Measurements from ENCODE around the gene JADE1. TPM values are rescaled to one million over a fixed set of nuclear protein-coding genes. Genes with fewer than 3 reads are reported as not detected.
A peak's percentile ranks its signal among the peaks of the same experiment; 100 is the strongest.

The JADE1 gene
- total RNA-seq, 8 experiments from 2014 or later = 8.1 to 31.4 (median 20.7) TPM

GRCh38 chr4:128787509-128788311 is 21.8 kb upstream of the JADE1 start:
- in situ Hi-C loops (cut with MboI; ENCODE audit: low pct_unique_long_range_greater_than_20kb in 2 of 9, low sequenced_read_pairs in 9 of 9, unreplicated experiment in 9 of 9) = no loop called here
- ATAC-seq (replicated peaks in 6 of 8) = peak in 1 of 8 experiments; percentile 49
- Histone ChIP-seq H3K27ac (no peak overlapping the region), H3K4me3 (no peak overlapping the region), H3K4me1 (replicated peaks in 1 of 2) (no peaks in the 10 kb centered on the region)
- WGBS, 10 experiments = 50 to 100% (median 84%) methylated on average over 2 to 8 of the region's 18 CpGs; no CpG with 5 or more reads in 3 of the 10 experiments

GRCh38 chr4:128793859-128794672 is 15.4 kb upstream of the JADE1 start:
- ATAC-seq (replicated peaks in 6 of 8) = peak in 1 of 8 experiments; percentile 46
- in situ Hi-C loops (cut with MboI; ENCODE audit: low pct_unique_long_range_greater_than_20kb in 2 of 9, low sequenced_read_pairs in 9 of 9, unreplicated experiment in 9 of 9) = no loop called here
- H3K4me3 ChIP-seq = no peak overlapping the region
- 63 to 95% (median 81%) methylated on average over 1 to 6 of the region's 7 CpGs for WGBS, 10 experiments
- no peak overlapping the region for H3K27ac ChIP-seq
- H3K4me1 ChIP-seq (replicated peaks in 1 of 2) = no peaks in the 10 kb centered on the region

GRCh38 chr4:128796934-128797333 is 12.6 kb upstream of the JADE1 start:
- Histone ChIP-seq H3K4me3 (no peak overlapping the region), H3K27ac (no peak overlapping the region), H3K4me1 (replicated peaks in 1 of 2) (no peaks in the 10 kb centered on the region)
- in situ Hi-C loops (cut with MboI; ENCODE audit: low pct_unique_long_range_greater_than_20kb in 2 of 9, low sequenced_read_pairs in 9 of 9, unreplicated experiment in 9 of 9) = no loop called here
- ATAC-seq (replicated peaks in 6 of 8) = no peak
- WGBS, 10 experiments = 46 to 92% (median 82%) methylated on average over 1 to 3 of the region's 3 CpGs; no CpG with 5 or more reads in 2 of the 10 experiments

DNA sequence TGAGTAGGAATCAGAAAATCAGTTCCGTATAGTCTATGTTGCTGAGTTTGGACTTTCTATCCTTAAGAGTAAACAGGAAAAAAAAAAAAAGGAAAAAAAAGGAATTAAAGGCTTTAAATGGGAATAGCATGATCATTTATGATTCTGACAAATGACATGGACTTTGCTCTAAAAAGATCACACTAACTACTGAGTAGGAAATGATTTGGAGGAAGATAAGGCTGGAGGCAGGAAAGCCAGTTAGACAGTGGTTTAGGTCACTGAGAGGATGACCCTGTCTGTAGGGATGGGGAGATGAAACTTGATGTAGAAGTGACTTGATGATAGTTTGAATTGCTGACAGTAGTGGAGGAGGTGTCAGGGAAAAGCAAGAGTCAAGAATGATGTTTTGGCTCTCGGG is 9.2 kb upstream of the JADE1 start:
- in situ Hi-C loops (cut with MboI; ENCODE audit: low pct_unique_long_range_greater_than_20kb in 2 of 9, low sequenced_read_pairs in 9 of 9, unreplicated experiment in 9 of 9) = loop anchor here in 3 of 9 experiments (10.0 to 25.0 kb wide), 3 partner anchors 215 to 513 kb away; partner anchors contain the start of gene PGRMC2 (in 1 of the 3)
- no peak for ATAC-seq (replicated peaks in 6 of 8)
- WGBS, 10 experiments = 68 to 100% (median 91%) methylated on average over 1 to 2 of the region's 2 CpGs
- Histone ChIP-seq H3K4me3 (no peak overlapping the region), H3K4me1 (replicated peaks in 1 of 2) (no peaks in the 10 kb centered on the region), H3K27ac (no peak overlapping the region)

DNA sequence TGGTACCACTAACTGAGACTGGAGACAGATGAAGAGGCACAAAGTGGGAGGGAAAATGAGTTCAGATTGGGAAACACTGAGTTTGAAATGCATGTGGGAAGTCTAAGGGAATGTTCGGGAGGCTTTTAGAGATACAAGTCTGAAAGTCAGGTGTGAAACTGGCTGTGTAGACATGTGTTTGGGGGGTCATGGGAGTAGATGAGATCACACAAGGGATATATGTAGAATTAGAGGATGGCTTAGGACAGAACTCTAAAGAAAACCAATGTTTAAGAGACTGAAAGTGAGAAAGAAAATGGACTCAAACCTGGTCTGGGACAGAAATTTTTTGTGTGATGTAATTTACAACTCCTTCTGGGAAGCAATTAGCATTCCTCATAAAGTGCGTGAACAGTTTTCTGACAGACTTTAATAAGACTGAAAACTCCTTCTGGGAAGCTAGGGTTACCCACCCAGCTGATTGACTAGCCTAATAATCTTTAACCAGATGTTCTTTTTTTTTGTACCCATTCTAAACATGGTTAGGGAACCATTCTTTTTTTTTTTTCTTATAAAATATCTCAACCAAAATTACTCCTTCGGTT is 8.7 kb upstream of the JADE1 start:
- Histone ChIP-seq H3K4me3 (no peak overlapping the region), H3K27ac (no peak overlapping the region), H3K4me1 (replicated peaks in 1 of 2) (no peaks in the 10 kb centered on the region)
- peak in 2 of 8 experiments; percentile 46 to 54 for ATAC-seq (replicated peaks in 6 of 8)
- WGBS, 10 experiments = 60 to 100% (median 91%) methylated on average over 2 to 3 of the region's 3 CpGs
- in situ Hi-C loops (cut with MboI; ENCODE audit: low pct_unique_long_range_greater_than_20kb in 2 of 9, low sequenced_read_pairs in 9 of 9, unreplicated experiment in 9 of 9) = loop anchor here in 3 of 9 experiments (10.0 to 25.0 kb wide), 3 partner anchors 216 to 513 kb away; partner anchors contain the start of gene PGRMC2 (in 1 of the 3)

DNA sequence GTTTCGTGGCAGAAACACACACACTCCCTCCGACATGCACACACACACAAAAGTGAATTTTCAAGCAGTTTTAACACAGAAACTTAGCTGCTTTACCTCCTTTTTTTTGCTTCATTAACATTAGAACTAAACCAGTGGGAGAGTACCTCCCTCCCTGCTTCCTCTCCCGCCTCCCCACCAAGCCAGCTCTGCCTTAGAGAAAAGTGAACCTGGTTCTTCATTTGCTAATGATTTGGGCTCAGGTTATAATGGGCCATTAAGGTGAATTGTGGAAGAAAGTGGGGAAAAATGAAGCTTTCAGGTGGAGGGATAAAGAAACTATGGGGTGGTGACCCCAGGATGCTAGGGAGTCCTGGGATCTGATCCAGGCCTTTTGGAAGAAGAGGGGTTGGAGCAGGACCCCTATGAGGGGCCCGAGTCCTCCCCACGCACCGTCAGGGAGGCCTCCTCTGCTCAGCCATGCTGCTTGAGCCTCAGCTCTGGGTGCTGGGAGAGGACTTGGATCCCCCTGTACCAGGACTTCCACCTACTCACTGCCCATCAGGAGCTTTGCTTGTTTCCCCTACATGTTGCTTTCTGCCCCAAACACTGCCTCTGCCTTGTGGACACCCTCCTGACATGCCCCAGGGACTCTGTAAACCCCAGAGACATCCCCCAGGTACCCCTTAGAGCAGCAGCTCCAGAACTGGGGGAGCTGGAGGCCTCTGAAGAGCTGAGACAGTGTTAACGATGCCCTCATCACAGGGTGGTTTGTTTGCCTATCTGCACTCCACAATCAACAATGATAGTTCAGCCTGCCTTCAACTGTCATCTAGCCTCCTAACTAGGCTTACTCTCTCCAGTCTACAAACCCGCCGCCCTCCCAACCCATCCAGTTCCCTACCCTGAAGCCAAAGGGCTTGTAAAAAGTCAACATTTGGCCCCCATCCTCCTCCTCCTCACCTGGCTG is 6.5 kb upstream of the JADE1 start:
- in situ Hi-C loops (cut with MboI; ENCODE audit: low pct_unique_long_range_greater_than_20kb in 2 of 9, low sequenced_read_pairs in 9 of 9, unreplicated experiment in 9 of 9) = loop anchor here in 3 of 9 experiments (10.0 to 25.0 kb wide), 3 partner anchors 218 to 516 kb away; partner anchors contain the start of gene PGRMC2 (in 1 of the 3)
- WGBS, 10 experiments = 0 to 61% (median 52%) methylated on average over 1 to 8 of the region's 9 CpGs; no CpG with 5 or more reads in 2 of the 10 experiments
- Histone ChIP-seq H3K4me1 (replicated peaks in 1 of 2) (no peaks in the 10 kb centered on the region), H3K27ac (no peak overlapping the region), H3K4me3 (no peak overlapping the region)
- no peak for ATAC-seq (replicated peaks in 6 of 8)

DNA sequence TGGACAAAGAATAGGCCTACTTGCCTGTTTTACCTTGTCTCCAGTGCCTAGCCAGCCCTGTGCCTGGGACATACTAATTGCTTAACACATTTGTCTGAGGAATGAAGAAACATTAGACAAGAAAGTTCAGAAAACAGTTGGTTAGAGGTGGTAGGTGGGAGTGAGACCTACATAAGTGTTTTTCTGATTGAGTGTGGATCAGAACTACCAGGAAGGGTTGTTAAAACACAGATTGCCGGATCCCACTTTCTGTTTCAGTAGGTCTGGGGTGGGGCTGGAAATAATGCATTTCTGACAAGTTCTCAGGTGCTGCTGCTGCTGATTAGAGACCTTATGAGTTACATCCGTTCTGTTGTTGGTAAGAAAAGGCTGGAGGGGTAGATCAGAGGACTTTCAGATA is 5.7 kb upstream of the JADE1 start:
- no peaks in the 10 kb centered on the region for H3K4me1 ChIP-seq (replicated peaks in 1 of 2)
- ATAC-seq (replicated peaks in 6 of 8) = no peak
- no peak overlapping the region for H3K4me3 ChIP-seq
- WGBS, 10 experiments = 36 to 90% (median 65%) methylated on average over 2 of the region's 2 CpGs; no CpG with 5 or more reads in 2 of the 10 experiments
- in situ Hi-C loops (cut with MboI; ENCODE audit: low pct_unique_long_range_greater_than_20kb in 2 of 9, low sequenced_read_pairs in 9 of 9, unreplicated experiment in 9 of 9) = loop anchor here in 3 of 9 experiments (10.0 to 25.0 kb wide), 3 partner anchors 219 to 516 kb away; partner anchors contain the start of gene PGRMC2 (in 1 of the 3)
- no peak overlapping the region for H3K27ac ChIP-seq

- in situ Hi-C loops (cut with MboI; ENCODE audit: low pct_unique_long_range_greater_than_20kb in 2 of 9, low sequenced_read_pairs in 9 of 9, unreplicated experiment in 9 of 9) = loop anchor here in 3 of 9 experiments (10.0 to 25.0 kb wide), 3 partner anchors 54 to 523 kb away; partner anchors contain the start of gene PGRMC2 (in 1 of the 3)
- Histone ChIP-seq H3K27ac (peak overlapping the region; percentile 86 to 90), H3K4me1 (replicated peaks in 1 of 2) (no peaks in the 10 kb centered on the region), H3K4me3 (peak overlapping the region; percentile 59 to 85 (median 62))
- no peak for ATAC-seq (replicated peaks in 6 of 8)
- WGBS, 10 experiments = 0% methylated on average over 2 to 11 of the region's 16 CpGs; no CpG with 5 or more reads in 2 of the 10 experiments
These were observed 901 bp downstream of the JADE1 start for GRCh38 chr4:128810331-128810870.

GRCh38 chr4:128810871-128811570 is 1.5 kb downstream of the JADE1 start:
- 0% methylated on average over 2 to 7 of the region's 50 CpGs; no CpG with 5 or more reads in 7 of the 10 experiments for WGBS, 10 experiments
- peak; percentile 3 to 39 (median 17) for ATAC-seq (replicated peaks in 6 of 8)

DNA sequence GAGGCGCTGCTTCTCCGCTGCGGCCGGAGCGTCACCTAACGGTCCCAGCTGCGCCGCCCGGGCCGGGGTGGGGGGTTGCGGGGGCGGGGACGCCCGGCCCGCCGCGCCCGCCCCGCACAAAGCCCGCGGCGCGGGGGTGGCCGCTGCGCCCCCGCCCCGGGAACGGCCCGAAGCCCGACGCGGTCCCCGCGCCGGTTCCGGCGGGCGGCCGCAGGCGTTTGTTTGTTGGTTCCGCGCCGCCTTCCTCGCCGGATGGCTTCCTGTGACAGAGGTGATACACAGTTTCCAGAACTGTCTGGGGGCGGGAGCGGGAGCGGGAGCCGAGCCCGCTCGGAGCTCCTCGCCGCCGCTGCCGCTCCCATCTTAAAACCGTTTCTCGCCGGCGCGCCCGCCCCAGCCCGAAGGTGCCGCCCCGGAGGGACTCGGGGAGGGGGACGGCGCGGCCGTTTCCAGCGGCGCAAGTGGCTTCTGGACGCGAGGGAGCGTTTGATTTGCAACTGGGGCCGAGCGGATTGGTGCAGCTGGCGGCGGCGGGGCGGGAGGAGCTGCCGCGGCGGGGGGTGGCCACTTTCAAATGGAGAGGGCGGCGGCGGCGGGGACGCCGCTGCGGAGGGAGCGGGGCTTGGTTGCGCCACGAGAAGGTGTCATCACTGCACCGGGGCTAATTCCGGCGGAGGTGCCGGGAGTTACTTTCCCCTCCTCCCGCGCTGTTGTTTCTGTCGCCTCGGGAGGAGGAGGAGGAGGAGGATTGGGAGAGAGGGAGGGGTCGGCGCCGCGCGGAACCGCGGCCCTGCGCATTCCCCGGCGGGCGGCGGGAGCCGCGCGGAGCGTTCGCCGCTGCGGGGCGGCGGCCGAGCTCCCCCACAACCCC is 2.3 kb downstream of the JADE1 start:
- WGBS, 10 experiments = 0% methylated on average over 6 of the region's 123 CpGs; no CpG with 5 or more reads in 9 of the 10 experiments
- ATAC-seq (replicated peaks in 6 of 8) = peak; percentile 57 to 72 (median 62)
- in situ Hi-C loops (cut with MboI; ENCODE audit: low pct_unique_long_range_greater_than_20kb in 2 of 9, low sequenced_read_pairs in 9 of 9, unreplicated experiment in 9 of 9) = loop anchor here in 3 of 9 experiments (10.0 to 25.0 kb wide), 3 partner anchors 53 to 525 kb away; partner anchors contain the start of gene PGRMC2 (in 1 of the 3)
- H3K4me3 ChIP-seq = peak overlapping the region; percentile 59 to 85 (median 62)
- H3K27ac ChIP-seq = peak overlapping the region; percentile 81 to 86
- H3K4me1 ChIP-seq (replicated peaks in 1 of 2) = no peaks in the 10 kb centered on the region

More at GRCh38 chr4:128810871-128811570, 1.5 kb downstream of the JADE1 start:
- Histone ChIP-seq H3K27ac (peak overlapping the region; percentile 81 to 86), H3K4me1 (replicated peaks in 1 of 2) (no peaks in the 10 kb centered on the region), H3K4me3 (peak overlapping the region; percentile 59 to 85 (median 62))
- in situ Hi-C loops (cut with MboI; ENCODE audit: low pct_unique_long_range_greater_than_20kb in 2 of 9, low sequenced_read_pairs in 9 of 9, unreplicated experiment in 9 of 9) = loop anchor here in 3 of 9 experiments (10.0 to 25.0 kb wide), 3 partner anchors 54 to 524 kb away; partner anchors contain the start of gene PGRMC2 (in 1 of the 3)
